Measurements from ENCODE around the gene GPR35. TPM values are rescaled to one million over a fixed set of nuclear protein-coding genes. Genes with fewer than 3 reads are reported as not detected.

GPR35 gene
- total and polyA plus RNA-seq, 10 of the 15 experiments (the other 5 are each of a cell fraction or from before 2014, with no cell fraction given): 0.14 to 1.6 (median 0.75) TPM; not detected in 3

DNA sequence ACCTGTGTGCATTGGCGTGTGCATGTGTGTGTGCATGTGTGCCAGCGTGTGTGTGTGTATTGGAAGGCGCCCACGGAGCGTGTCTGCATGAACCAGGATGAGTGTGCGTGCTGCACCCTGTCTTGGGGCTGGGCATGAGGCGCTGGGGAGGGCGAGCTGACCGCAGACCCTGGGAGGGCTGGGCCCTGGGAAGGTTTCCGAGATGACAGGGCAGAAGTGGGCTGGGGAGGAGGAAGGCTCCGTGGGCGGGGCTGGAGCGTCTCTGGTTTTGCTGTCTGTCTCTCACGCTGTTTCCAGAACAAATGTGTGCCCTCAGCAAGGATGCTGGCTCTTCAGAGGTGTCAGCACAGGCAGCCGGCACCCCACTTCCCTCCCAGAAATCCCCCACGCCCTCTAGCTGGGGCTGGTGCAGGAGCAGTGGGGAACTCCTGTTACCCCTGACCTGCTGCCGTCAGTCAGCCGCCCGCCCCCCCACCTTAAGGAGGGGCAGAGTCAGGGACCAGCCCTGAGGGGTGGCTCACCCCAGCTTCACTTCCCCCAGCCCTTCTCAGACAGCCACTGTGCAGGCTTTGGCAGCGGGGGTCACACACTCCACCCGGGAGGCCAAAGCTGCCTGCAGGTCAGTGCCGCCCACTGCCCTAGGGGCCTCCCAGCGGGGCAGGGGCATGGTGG is at the start of gene GPR35 (continued):
- TF ChIP-seq RELA (IDR thresholded peaks at IDR 0.05; ENCODE audit: borderline replicate concordance, partially characterized antibody) (peak; percentile 44), CEBPB (IDR thresholded peaks at IDR 0.05; ENCODE audit: borderline replicate concordance in 1 of 2, low read depth in 2 of 2, low read length in 2 of 2) (no peak), PAX5 (IDR thresholded peaks at IDR 0.05; ENCODE audit: borderline replicate concordance, low read depth, low read length) (peak; percentile 43; the same call in 1 of the 2 replicates), SPI1 (IDR thresholded peaks at IDR 0.05; ENCODE audit: borderline replicate concordance, insufficient read depth, low read depth, low read length) (peak; percentile 63)

DNA sequence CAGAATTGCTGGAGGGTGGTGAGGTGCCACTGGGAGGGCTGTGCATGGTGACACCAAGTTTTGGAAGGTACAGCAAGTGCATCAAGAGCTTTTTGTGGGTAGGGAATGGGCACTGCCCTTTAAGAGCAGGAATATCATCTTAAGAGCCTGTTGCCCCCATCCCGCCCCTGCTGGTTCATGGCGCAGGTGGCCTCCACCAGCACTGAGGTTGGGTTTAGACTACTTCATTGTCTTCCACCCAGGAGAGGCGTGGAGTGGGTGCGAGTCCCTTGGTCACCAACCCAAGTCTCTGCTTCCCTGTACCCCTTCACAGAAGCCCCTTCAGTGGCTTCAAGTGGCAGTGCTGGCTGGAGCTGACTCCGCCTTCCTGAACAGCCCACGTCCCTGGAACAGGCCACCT is 49.2 kb upstream of the GPR35 start:
- WGBS (ENCODE audit: insufficient coverage, insufficient replicate concordance, low lambda C conversion rate, missing lambda C conversion rate): 82% methylated on average over 6 of the region's 6 CpGs
- ATAC-seq: no peak
- Histone ChIP-seq H3K79me2 (ENCODE audit: control insufficient read depth, insufficient read depth, low read length) (peaks cover 2% of the 10 kb centered on the region), H2AFZ (ENCODE audit: control insufficient read depth, low read depth, low read length) (no peak overlapping the region), H4K20me1 (ENCODE audit: control insufficient read depth, insufficient read depth) (no peaks in the 10 kb centered on the region; the same call in 1 of the 2 replicates), H3K27ac (ENCODE audit: control insufficient read depth, insufficient read depth) (no peak overlapping the region), H3K27me3 (replicated peaks in 1 of 2; ENCODE audit: control insufficient read depth in 2 of 2, insufficient read depth in 2 of 2, low read length in 1 of 2) (no peaks in the 10 kb centered on the region), H3K9ac (ENCODE audit: control insufficient read depth, insufficient read depth, low read length) (no peak overlapping the region), H3K4me1 (ENCODE audit: control insufficient read depth, insufficient read depth, low read length) (peaks cover 25% of the 10 kb centered on the region), H3K36me3 (ENCODE audit: control insufficient read depth in 2 of 2, insufficient read depth in 2 of 2, low read length in 1 of 2) (peaks cover 0 to 7% of the 10 kb centered on the region in 2 experiments; a peak in 3 of 4 replicates), H3K9me3 (replicated peaks; ENCODE audit: control insufficient read depth, insufficient read depth, low read length) (no peaks in the 10 kb centered on the region; the same call in 2 of the 3 replicates), H3K4me3 (no peak overlapping the region), H3K4me2 (ENCODE audit: control insufficient read depth, insufficient read depth) (no peak overlapping the region)
- DNase-seq (ENCODE audit: low read depth, low spot score): no peak
- no peak for FAIRE-seq
- no peak for TF ChIP-seq WRNIP1 (IDR thresholded peaks at IDR 0.05; ENCODE audit: borderline replicate concordance, low read depth, low read length)
- TF ChIP-seq, protein P1, sequence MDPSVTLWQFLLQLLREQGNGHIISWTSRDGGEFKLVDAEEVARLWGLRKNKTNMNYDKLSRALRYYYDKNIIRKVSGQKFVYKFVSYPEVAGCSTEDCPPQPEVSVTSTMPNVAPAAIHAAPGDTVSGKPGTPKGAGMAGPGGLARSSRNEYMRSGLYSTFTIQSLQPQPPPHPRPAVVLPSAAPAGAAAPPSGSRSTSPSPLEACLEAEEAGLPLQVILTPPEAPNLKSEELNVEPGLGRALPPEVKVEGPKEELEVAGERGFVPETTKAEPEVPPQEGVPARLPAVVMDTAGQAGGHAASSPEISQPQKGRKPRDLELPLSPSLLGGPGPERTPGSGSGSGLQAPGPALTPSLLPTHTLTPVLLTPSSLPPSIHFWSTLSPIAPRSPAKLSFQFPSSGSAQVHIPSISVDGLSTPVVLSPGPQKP (IDR thresholded peaks at IDR 0.05; ENCODE audit: low read depth, low read length): no peak
- RAD21 ChIA-PET (ENCODE audit: unreplicated experiment): no interaction called here
- in situ Hi-C loops (cut with MboI): no loop called here
- CTCF ChIA-PET: no interaction called here
- POLR2A ChIA-PET: no interaction called here
- intact Hi-C loops (cut with micrococcal nuclease; ENCODE audit: unreplicated experiment): no loop called here
- no TSS peak for BruUV-seq (replicated peaks)
- SMC1A ChIA-PET (ENCODE audit: uncharacterized antibody, unreplicated experiment): no interaction called here

Measured in GM12878 (cell line).